ENCODE results near the gene NLRC5. TPM values are rescaled to one million over a fixed set of nuclear protein-coding genes. Genes with fewer than 3 reads are reported as not detected.
A peak's percentile ranks its signal among the peaks of the same experiment; 100 is the strongest.

NLRC5 gene
- total and polyA plus RNA-seq, 2 donors (not counting 3 experiments of a cell fraction or from before 2014, with no cell fraction given), result 7.4 to 26.3 TPM

- peak overlapping the region; percentile 49 for H2AFZ ChIP-seq (ENCODE audit: low read depth, low read length)
- ChIA-PET POLR2A (no interaction called here), CTCF (interaction anchor here (1.0 to 9.3 kb wide), 3 partner anchors 10 to 85 kb away, joined by 3 to 140 read pairs (median 4); no protein-coding TSS in a partner anchor)
- peak; percentile 73 for DNase-seq (ENCODE audit: low read depth, low spot score)
- no peak overlapping the region for H3K27ac ChIP-seq (ENCODE audit: insufficient read depth, low read depth, low read length)
- H3K9me1 ChIP-seq (replicated peaks; ENCODE audit: control insufficient read depth, extremely low read depth, insufficient read depth, low read length), result no peaks in the 10 kb centered on the region
- no peak for FAIRE-seq
- peaks cover 18% of the 10 kb centered on the region for H3K4me1 ChIP-seq (ENCODE audit: control insufficient read depth, extremely low read depth, insufficient read depth, low read length)
- no peak overlapping the region for H3K4me3 ChIP-seq (replicated peaks in 1 of 3; ENCODE audit: insufficient read depth in 1 of 3, low read depth in 1 of 3, low read length in 3 of 3)
- H3K79me2 ChIP-seq (ENCODE audit: control insufficient read depth, insufficient read depth, low read length), result no peaks in the 10 kb centered on the region
- no peak overlapping the region for H3K4me2 ChIP-seq (ENCODE audit: insufficient read depth, low read length)
- H3K36me3 ChIP-seq (ENCODE audit: control insufficient read depth in 2 of 2, extremely low read depth in 1 of 2, insufficient read depth in 2 of 2, low read length in 2 of 2), result no peaks in the 10 kb centered on the region
- intact Hi-C loops (cut with micrococcal nuclease), result no loop called here
- H4K20me1 ChIP-seq (replicated peaks; ENCODE audit: control insufficient read depth, extremely low read depth, insufficient read depth, low read length), result no peaks in the 10 kb centered on the region
- dilution Hi-C loops (cut with MboI; ENCODE audit: extremely low pct_ligation_motif_present, low sequenced_read_pairs), result no loop called here
- no peak overlapping the region for H3K9ac ChIP-seq (replicated peaks; ENCODE audit: extremely low read depth, insufficient read depth, low read length)
- TF ChIP-seq CTCF (IDR thresholded peaks at IDR 0.05; ENCODE audit: extremely low read depth in 1 of 2, insufficient read depth in 1 of 2, low read depth in 1 of 2, low read length in 2 of 2), result no peak
- TF ChIP-seq FOS (IDR thresholded peaks at IDR 0.05; ENCODE audit: borderline replicate concordance, insufficient read depth, low read length), result no peak
- no peak for TF ChIP-seq JUN (IDR thresholded peaks at IDR 0.05; ENCODE audit: borderline replicate concordance, insufficient read depth, insufficient read length, low read depth)
- no peak for TF ChIP-seq EZH2 (IDR thresholded peaks at IDR 0.05; ENCODE audit: borderline replicate concordance, low read depth, low read length, severe bottlenecking)
- TF ChIP-seq, protein P1, sequence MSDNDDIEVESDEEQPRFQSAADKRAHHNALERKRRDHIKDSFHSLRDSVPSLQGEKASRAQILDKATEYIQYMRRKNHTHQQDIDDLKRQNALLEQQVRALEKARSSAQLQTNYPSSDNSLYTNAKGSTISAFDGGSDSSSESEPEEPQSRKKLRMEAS (IDR thresholded peaks at IDR 0.05; ENCODE audit: insufficient read depth, insufficient read length), result no peak
- no peak for TF ChIP-seq GATA2 (IDR thresholded peaks at IDR 0.05; ENCODE audit: insufficient read depth, insufficient read length, low read depth, low read length)
- no peak for TF ChIP-seq POLR2A (IDR thresholded peaks at IDR 0.05; ENCODE audit: low read depth, low read length)
- no peak for TF ChIP-seq MYC (IDR thresholded peaks at IDR 0.05; ENCODE audit: low read depth, low read length)
- no peak for TF ChIP-seq POLR2AphosphoS5 (IDR thresholded peaks at IDR 0.05; ENCODE audit: insufficient read depth, low read depth, low read length)
- no peaks in the 10 kb centered on the region for H3K27me3 ChIP-seq (ENCODE audit: control insufficient read depth in 2 of 2, insufficient read depth in 2 of 2, low read length in 2 of 2)
- no peaks in the 10 kb centered on the region for H3K9me3 ChIP-seq (replicated peaks; ENCODE audit: control insufficient read depth, insufficient read depth, low read length)
- no TSS peak for BruUV-seq (replicated peaks)
Measured at GRCh38 chr16:56961386-56961785, 28.0 kb upstream of the NLRC5 start.

All from endothelial cell of umbilical vein (primary cell).